Choroid plexus epithelial cell (primary cell): ENCODE data around the gene ZNF90.
A peak's percentile ranks its signal among the peaks of the same experiment; 100 is the strongest.
"Not testable (repeated sequence)": the region's sequence is repeated elsewhere in the genome, so short reads cannot be mapped to it uniquely, and the experiment has no call there.

Experiments used
- DNase-seq: peaks from one replicate; pipeline ENCODE4 v3.0.0-alpha.2; 2010; ENCODE audit warnings: low read depth
- H3K4me3 ChIP-seq: 2 replicates; pipeline ENCODE4 v1.5.1; 2011; ENCODE audit warnings: low read depth, mild to moderate bottlenecking, control low read depth, low read length, moderate library complexity
- TF ChIP-seq, protein P1 (sequence below): conservative IDR thresholded peaks from 2 replicates; pipeline ENCODE4 v1.5.1; 2011; ENCODE audit warnings: low read depth, mild to moderate bottlenecking, control low read depth, inconsistent platforms, low read length, moderate library complexity

ZNF90 gene

DNA sequence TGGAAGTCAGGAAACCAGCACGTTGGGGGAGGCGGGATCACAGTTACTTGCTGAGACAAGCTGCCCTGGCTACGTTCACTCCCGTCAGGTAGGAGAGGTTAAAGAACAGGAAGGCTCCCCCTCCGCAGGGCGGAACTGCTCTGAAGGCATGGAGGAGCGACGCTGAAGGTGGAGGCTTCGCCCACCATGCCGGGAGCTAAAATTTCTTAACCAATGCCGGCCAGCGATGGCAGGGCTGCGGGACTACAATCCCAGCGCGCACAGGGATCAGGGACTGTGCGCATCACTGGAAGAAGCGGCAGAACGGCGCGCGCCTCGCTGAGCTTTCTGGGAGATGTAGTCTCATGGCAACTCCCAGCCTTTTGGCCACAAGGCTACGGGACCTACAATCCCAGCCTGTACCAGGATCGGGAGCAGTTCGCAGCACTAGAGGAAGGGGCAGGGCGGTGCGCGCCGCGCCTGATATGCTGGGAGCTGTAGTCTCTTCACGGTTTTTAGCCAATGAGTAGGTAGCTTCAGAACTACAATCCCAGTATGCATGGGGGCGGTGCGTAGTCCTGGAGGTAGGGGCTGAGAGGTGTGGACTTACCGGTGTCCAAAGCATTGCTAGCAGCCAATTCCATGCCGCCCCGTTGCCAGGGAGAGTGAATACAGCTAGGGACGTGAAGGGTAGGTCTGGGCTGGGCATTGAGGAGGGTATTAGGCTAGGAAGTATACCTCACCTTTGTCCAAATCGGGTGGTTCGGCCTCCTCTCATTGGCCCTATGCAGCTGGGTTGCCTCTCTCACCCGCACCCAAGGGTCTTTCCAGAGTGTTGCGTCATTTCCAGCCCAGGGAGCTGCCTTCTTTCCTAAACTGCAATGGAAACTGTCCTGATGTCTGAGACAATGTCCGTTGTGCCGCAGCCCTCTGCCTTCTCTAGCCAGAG lies 25.7 kb upstream of the ZNF90 start:
- peak overlapping the region; percentile 97 for H3K4me3 ChIP-seq
- DNase-seq, result peak; percentile 100
- TF ChIP-seq, protein P1, sequence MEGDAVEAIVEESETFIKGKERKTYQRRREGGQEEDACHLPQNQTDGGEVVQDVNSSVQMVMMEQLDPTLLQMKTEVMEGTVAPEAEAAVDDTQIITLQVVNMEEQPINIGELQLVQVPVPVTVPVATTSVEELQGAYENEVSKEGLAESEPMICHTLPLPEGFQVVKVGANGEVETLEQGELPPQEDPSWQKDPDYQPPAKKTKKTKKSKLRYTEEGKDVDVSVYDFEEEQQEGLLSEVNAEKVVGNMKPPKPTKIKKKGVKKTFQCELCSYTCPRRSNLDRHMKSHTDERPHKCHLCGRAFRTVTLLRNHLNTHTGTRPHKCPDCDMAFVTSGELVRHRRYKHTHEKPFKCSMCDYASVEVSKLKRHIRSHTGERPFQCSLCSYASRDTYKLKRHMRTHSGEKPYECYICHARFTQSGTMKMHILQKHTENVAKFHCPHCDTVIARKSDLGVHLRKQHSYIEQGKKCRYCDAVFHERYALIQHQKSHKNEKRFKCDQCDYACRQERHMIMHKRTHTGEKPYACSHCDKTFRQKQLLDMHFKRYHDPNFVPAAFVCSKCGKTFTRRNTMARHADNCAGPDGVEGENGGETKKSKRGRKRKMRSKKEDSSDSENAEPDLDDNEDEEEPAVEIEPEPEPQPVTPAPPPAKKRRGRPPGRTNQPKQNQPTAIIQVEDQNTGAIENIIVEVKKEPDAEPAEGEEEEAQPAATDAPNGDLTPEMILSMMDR, result no peak

GRCh38 chr19:20058738-20059137 lies 19.1 kb upstream of the ZNF90 start:
- DNase-seq, H3K4me3 ChIP-seq: not testable (repeated sequence)

DNA sequence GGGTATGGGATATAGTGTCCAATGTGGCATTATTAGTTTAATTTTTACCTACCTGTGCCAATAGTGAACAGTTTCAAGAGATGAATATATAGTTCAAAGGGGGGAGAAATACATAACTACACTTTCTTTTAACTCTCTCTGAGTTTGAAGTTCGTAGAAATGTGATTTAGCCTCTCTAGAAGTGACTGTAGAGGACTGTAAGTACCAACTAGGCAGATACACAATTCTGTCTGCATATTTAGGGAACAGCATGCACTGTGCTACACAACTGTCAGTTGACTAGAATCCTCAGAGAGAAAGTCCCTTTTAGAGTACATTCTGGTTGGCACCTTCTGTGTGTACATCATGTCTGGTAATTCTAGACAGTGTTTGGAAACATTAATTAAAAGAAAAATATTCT lies 17.5 kb upstream of the ZNF90 start:
- TF ChIP-seq, protein P1, result no peak
- H3K4me3 ChIP-seq, result no peak overlapping the region
- no peak for DNase-seq

- no peak for DNase-seq
- H3K4me3 ChIP-seq, result no peak overlapping the region
- TF ChIP-seq, protein P1, result no peak
These were observed 10.9 kb upstream of the ZNF90 start for GRCh38 chr19:20066861-20067260.

- no peak overlapping the region for H3K4me3 ChIP-seq
- no peak for DNase-seq
- TF ChIP-seq, protein P1, result no peak
These were observed 9.9 kb upstream of the ZNF90 start for GRCh38 chr19:20067943-20068342.

- DNase-seq, H3K4me3 ChIP-seq: not testable (repeated sequence)
These were observed 9.2 kb upstream of the ZNF90 start for GRCh38 chr19:20068559-20068958.

DNA sequence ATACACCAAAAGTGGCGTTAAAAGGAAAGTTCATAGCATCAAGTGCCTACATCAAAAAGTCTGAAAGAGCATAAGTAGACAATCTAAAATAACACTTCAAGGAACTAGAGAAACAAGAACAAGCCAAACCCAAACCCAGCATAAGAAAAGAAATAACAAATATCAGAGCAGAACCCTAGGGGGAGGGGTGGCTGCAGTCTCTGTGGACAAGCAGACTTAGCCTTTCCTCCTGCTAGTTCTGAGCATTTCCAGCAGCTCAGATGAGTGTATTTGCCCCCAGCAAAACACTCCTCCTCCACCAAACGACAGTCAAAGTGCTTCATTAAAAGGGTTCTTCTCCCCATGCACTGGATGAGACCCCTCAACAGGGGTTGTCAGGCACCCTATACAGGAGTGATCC lies 7.1 kb upstream of the ZNF90 start:
- TF ChIP-seq, protein P1, result no peak
- no peak for DNase-seq
- no peak overlapping the region for H3K4me3 ChIP-seq

DNA sequence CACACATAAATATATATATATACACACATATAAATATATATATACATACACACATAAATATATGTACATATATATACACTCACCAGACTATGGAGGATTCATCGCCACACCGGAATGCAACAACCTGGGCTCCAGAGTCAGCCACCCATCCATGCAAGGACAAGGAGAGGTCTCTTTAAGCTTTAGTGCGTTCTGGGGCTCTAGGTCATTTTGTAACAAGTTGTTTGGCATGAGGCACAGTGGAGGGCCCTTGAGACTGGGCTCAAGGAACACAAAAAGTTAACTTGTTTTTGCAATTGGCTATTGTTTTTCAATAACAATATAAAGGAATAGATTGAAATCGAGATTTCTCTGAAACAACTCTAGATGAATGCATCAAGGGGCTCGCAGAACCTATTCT lies 4.9 kb upstream of the ZNF90 start:
- H3K4me3 ChIP-seq, result no peak overlapping the region
- TF ChIP-seq, protein P1, result no peak
- DNase-seq, result no peak
